ENCODE results near the gene FOLR2. TPM values are rescaled to one million over a fixed set of nuclear protein-coding genes. Genes with fewer than 3 reads are reported as not detected.

The FOLR2 gene
- polyA plus RNA-seq, 1 of the 3 experiments (the other 2 are of a cell fraction): not detected

DNA sequence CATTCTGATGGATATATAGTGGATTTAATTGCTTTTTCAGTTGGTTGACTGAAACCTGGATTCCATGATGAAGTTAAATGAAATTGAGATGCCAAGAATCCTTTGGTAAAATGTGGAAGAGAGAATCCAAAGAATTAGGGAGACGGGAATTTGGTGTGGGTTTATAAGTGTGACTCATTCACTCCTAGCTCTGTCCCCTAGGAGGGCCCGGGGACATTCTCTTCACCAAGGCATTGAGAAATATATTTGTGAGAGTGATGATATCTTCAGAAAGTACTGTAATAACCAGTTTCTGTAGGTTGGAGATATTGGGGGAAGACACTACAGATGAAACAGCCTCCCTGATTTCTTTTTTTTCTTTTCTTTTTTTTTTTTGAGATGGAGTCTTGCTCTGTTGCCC lies 41.0 kb downstream of the FOLR2 start:
- Histone ChIP-seq H3K9me3 (no peaks in the 10 kb centered on the region), H2AFZ (ENCODE audit: low read depth) (no peak overlapping the region), H3K4me1 (ENCODE audit: control insufficient read depth in 1 of 2, insufficient read depth in 2 of 2, low read depth in 1 of 2, low read length in 1 of 2) (no peaks in the 10 kb centered on the region; a peak in 1 of 4 replicates), H3K4me3 (ENCODE audit: low read depth in 2 of 2, low read length in 1 of 2) (no peak overlapping the region), H3K27ac (ENCODE audit: low read depth in 2 of 2, low read length in 1 of 2) (no peak overlapping the region), H3K79me2 (ENCODE audit: insufficient read depth) (no peaks in the 10 kb centered on the region), H3F3A (replicated peaks; ENCODE audit: insufficient read depth) (peaks cover 7% of the 10 kb centered on the region), H3K9ac (no peak overlapping the region), H3K36me3 (replicated peaks in 1 of 2; ENCODE audit: control insufficient read depth in 1 of 2, insufficient read depth in 2 of 2, low read length in 1 of 2) (no peaks in the 10 kb centered on the region), H3K4me2 (no peak overlapping the region), H3K27me3 (ENCODE audit: insufficient read depth) (no peaks in the 10 kb centered on the region), H4K20me1 (ENCODE audit: insufficient read depth) (no peaks in the 10 kb centered on the region), H3K9me2 (no peaks in the 10 kb centered on the region)
- TF ChIP-seq MEF2A (IDR thresholded peaks at IDR 0.05; ENCODE audit: borderline replicate concordance, low read depth) (no peak), NRF1 (IDR thresholded peaks at IDR 0.05; ENCODE audit: low read depth, low read length) (no peak), YY1 (IDR thresholded peaks at IDR 0.05; ENCODE audit: low read depth) (no peak), POLR2AphosphoS5 (IDR thresholded peaks at IDR 0.05; ENCODE audit: low read depth, low read length) (no peak), EP300 (IDR thresholded peaks at IDR 0.05; ENCODE audit: borderline replicate concordance in 1 of 2, low read depth in 1 of 2, low read length in 1 of 2) (no peak), JUND (IDR thresholded peaks at IDR 0.05) (no peak), FOXM1 (IDR thresholded peaks at IDR 0.05; ENCODE audit: low read depth) (no peak), TEAD4 (IDR thresholded peaks at IDR 0.05; ENCODE audit: borderline replicate concordance, insufficient read depth) (no peak), RFX5 (IDR thresholded peaks at IDR 0.05; ENCODE audit: low read length) (no peak), GABPA (IDR thresholded peaks at IDR 0.05; ENCODE audit: low read depth) (no peak), NFIC (IDR thresholded peaks at IDR 0.05; ENCODE audit: borderline replicate concordance) (no peak), RAD21 (IDR thresholded peaks at IDR 0.05; ENCODE audit: low read length) (no peak), CHD2 (IDR thresholded peaks at IDR 0.05; ENCODE audit: low read length, partially characterized antibody) (no peak)
- TF ChIP-seq, protein P1, sequence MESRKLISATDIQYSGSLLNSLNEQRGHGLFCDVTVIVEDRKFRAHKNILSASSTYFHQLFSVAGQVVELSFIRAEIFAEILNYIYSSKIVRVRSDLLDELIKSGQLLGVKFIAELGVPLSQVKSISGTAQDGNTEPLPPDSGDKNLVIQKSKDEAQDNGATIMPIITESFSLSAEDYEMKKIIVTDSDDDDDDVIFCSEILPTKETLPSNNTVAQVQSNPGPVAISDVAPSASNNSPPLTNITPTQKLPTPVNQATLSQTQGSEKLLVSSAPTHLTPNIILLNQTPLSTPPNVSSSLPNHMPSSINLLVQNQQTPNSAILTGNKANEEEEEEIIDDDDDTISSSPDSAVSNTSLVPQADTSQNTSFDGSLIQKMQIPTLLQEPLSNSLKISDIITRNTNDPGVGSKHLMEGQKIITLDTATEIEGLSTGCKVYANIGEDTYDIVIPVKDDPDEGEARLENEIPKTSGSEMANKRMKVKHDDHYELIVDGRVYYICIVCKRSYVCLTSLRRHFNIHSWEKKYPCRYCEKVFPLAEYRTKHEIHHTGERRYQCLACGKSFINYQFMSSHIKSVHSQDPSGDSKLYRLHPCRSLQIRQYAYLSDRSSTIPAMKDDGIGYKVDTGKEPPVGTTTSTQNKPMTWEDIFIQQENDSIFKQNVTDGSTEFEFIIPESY (IDR thresholded peaks at IDR 0.05; ENCODE audit: borderline replicate concordance, low read depth): no peak
- TF ChIP-seq, protein P2, sequence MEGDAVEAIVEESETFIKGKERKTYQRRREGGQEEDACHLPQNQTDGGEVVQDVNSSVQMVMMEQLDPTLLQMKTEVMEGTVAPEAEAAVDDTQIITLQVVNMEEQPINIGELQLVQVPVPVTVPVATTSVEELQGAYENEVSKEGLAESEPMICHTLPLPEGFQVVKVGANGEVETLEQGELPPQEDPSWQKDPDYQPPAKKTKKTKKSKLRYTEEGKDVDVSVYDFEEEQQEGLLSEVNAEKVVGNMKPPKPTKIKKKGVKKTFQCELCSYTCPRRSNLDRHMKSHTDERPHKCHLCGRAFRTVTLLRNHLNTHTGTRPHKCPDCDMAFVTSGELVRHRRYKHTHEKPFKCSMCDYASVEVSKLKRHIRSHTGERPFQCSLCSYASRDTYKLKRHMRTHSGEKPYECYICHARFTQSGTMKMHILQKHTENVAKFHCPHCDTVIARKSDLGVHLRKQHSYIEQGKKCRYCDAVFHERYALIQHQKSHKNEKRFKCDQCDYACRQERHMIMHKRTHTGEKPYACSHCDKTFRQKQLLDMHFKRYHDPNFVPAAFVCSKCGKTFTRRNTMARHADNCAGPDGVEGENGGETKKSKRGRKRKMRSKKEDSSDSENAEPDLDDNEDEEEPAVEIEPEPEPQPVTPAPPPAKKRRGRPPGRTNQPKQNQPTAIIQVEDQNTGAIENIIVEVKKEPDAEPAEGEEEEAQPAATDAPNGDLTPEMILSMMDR (IDR thresholded peaks at IDR 0.05): no peak
- TF ChIP-seq, protein P3, sequence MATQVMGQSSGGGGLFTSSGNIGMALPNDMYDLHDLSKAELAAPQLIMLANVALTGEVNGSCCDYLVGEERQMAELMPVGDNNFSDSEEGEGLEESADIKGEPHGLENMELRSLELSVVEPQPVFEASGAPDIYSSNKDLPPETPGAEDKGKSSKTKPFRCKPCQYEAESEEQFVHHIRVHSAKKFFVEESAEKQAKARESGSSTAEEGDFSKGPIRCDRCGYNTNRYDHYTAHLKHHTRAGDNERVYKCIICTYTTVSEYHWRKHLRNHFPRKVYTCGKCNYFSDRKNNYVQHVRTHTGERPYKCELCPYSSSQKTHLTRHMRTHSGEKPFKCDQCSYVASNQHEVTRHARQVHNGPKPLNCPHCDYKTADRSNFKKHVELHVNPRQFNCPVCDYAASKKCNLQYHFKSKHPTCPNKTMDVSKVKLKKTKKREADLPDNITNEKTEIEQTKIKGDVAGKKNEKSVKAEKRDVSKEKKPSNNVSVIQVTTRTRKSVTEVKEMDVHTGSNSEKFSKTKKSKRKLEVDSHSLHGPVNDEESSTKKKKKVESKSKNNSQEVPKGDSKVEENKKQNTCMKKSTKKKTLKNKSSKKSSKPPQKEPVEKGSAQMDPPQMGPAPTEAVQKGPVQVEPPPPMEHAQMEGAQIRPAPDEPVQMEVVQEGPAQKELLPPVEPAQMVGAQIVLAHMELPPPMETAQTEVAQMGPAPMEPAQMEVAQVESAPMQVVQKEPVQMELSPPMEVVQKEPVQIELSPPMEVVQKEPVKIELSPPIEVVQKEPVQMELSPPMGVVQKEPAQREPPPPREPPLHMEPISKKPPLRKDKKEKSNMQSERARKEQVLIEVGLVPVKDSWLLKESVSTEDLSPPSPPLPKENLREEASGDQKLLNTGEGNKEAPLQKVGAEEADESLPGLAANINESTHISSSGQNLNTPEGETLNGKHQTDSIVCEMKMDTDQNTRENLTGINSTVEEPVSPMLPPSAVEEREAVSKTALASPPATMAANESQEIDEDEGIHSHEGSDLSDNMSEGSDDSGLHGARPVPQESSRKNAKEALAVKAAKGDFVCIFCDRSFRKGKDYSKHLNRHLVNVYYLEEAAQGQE (IDR thresholded peaks at IDR 0.05; ENCODE audit: low read depth, low read length): no peak
- TF ChIP-seq, protein P4, sequence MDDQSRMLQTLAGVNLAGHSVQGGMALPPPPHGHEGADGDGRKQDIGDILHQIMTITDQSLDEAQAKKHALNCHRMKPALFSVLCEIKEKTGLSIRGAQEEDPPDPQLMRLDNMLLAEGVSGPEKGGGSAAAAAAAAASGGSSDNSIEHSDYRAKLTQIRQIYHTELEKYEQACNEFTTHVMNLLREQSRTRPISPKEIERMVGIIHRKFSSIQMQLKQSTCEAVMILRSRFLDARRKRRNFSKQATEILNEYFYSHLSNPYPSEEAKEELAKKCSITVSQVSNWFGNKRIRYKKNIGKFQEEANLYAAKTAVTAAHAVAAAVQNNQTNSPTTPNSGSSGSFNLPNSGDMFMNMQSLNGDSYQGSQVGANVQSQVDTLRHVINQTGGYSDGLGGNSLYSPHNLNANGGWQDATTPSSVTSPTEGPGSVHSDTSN (IDR thresholded peaks at IDR 0.05): no peak
- TF ChIP-seq, protein P5, sequence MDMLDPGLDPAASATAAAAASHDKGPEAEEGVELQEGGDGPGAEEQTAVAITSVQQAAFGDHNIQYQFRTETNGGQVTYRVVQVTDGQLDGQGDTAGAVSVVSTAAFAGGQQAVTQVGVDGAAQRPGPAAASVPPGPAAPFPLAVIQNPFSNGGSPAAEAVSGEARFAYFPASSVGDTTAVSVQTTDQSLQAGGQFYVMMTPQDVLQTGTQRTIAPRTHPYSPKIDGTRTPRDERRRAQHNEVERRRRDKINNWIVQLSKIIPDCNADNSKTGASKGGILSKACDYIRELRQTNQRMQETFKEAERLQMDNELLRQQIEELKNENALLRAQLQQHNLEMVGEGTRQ (IDR thresholded peaks at IDR 0.05; ENCODE audit: borderline replicate concordance, low read depth, low read length): no peak
- TF ChIP-seq, protein P6, sequence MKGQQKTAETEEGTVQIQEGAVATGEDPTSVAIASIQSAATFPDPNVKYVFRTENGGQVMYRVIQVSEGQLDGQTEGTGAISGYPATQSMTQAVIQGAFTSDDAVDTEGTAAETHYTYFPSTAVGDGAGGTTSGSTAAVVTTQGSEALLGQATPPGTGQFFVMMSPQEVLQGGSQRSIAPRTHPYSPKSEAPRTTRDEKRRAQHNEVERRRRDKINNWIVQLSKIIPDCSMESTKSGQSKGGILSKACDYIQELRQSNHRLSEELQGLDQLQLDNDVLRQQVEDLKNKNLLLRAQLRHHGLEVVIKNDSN (IDR thresholded peaks at IDR 0.05; ENCODE audit: borderline replicate concordance, low read depth): no peak
- CTCF ChIA-PET: interaction anchor here (0.7 kb wide), 1 partner anchor 13 kb away, joined by 3 read pairs; no protein-coding TSS in a partner anchor
- WGBS (ENCODE audit: low lambda C conversion rate): 56% methylated on average over 2 of the region's 2 CpGs
- DNase-seq: no peak
- POLR2A ChIA-PET: no interaction called here

Data from SK-N-SH (cell line).